Lung (tissue), 12 donors: ENCODE results near the gene TRIOBP. TPM values are rescaled to one million over a fixed set of nuclear protein-coding genes. Genes with fewer than 3 reads are reported as not detected.

ENCODE experiments used
- ATAC-seq: fragments of 200-7000 bp; cut with Tn5 transposase; one replicate; pipeline ENCODE4 v1.9.1; 2020; ENCODE audit warnings: moderate number of reproducible peaks; ENCODE audit not compliant: insufficient read depth, low FRiP score
- DNase-seq, 3 donors: peaks; one replicate each; pipeline ENCODE4 v3.0.0-alpha.2; 2013 to 2017
- H3K27ac ChIP-seq, 2 donors: one replicate each; pipeline ENCODE4 v1.5.1; 2013; ENCODE audit warnings: mild to moderate bottlenecking in 2 of 2, moderate library complexity in 2 of 2, control low read depth in 1 of 2, inconsistent platforms in 1 of 2, low read depth in 1 of 2, low read length in 1 of 2
- H3K27me3 ChIP-seq, 3 donors: one replicate each; pipeline ENCODE4 v1.5.1; 2013; ENCODE audit warnings: low read length in 2 of 3; ENCODE audit not compliant: control insufficient read depth in 3 of 3, insufficient read depth in 3 of 3
- H3K36me3 ChIP-seq, 4 donors: one replicate each; pipeline ENCODE4 v1.5.1; 2013; ENCODE audit warnings: low read length in 4 of 4, mild to moderate bottlenecking in 1 of 4, moderate library complexity in 1 of 4; ENCODE audit not compliant: control insufficient read depth in 4 of 4, insufficient read depth in 4 of 4
- H3K4me1 ChIP-seq, 5 donors: one replicate each; pipeline ENCODE4 v1.5.1; 2013; ENCODE audit warnings: low read length in 5 of 5, mild to moderate bottlenecking in 2 of 5, moderate library complexity in 1 of 5; ENCODE audit not compliant: control insufficient read depth in 5 of 5, insufficient read depth in 5 of 5
- H3K4me3 ChIP-seq: one replicate; pipeline ENCODE4 v1.5.1; 2013; ENCODE audit warnings: mild to moderate bottlenecking, control low read depth, moderate library complexity
- H3K9ac ChIP-seq, 2 donors: one replicate each; pipeline ENCODE4 v1.5.1; 2013; ENCODE audit warnings: low read length in 2 of 2, control low read depth in 1 of 2; ENCODE audit not compliant: insufficient read depth in 1 of 2
- H3K9me3 ChIP-seq, 4 donors: one replicate each; pipeline ENCODE4 v1.5.1; 2013; ENCODE audit warnings: low read length in 3 of 4, mild to moderate bottlenecking in 1 of 4, moderate library complexity in 1 of 4; ENCODE audit not compliant: control insufficient read depth in 4 of 4, insufficient read depth in 3 of 4
- CTCF ChIP-seq: IDR thresholded peaks from 2 replicates; pipeline ENCODE4 v1.5.1; 2012; ENCODE audit warnings: mild to moderate bottlenecking; ENCODE audit errors: control extremely low read depth, extremely low read depth
- WGBS, 2 donors: extraction: QIAGEN DNeasy Blood & Tissue Kit; methylation state at CpG; one replicate each; pipeline ENCODE4 v1.1.7; 2013; 5-methylcytosine and 5-hydroxymethylcytosine counted together
- polyA plus RNA-seq, 2 donors: library from polyadenylated mRNA; stranded (reverse); fragments of 200-250 nt; gene quantifications; one replicate each; pipeline ENCODE4 v1.2.1, GENCODE V29; 2013
- total RNA-seq, 2 donors: library from RNA; depleted of rRNA in 1 of 2; stranded (reverse); fragments of >200 nt in 1 of 2; gene quantifications; one replicate each; pipeline ENCODE4 v1.2.1, GENCODE V29; 2014 to 2021
- donor health status: control.
- donor health status: control.
- donor health status: Bipolar disorder and iron deficiency.
- donor health status: healthy.
- donor health status: DM: yes; HTN: yes; CAD: no.

TRIOBP gene
- total and polyA plus RNA-seq, 4 donors = 37.1 to 105 (median 85.0) TPM

- H3K9ac ChIP-seq = no peak overlapping the region
- TF ChIP-seq CTCF = no peak
- H3K4me1 ChIP-seq = peaks cover 0 to 3% (median 0%) of the 10 kb centered on the region in 5 donors
- no peak for ATAC-seq
- no peaks in the 10 kb centered on the region for H3K36me3 ChIP-seq
- no peak overlapping the region for H3K27ac ChIP-seq
- H3K4me3 ChIP-seq = no peak overlapping the region
- DNase-seq = no peak
- H3K9me3 ChIP-seq = no peaks in the 10 kb centered on the region
- 91 to 96% methylated on average over 3 of the region's 3 CpGs for WGBS, 2 donors
- no peaks in the 10 kb centered on the region for H3K27me3 ChIP-seq
Measured at GRCh38 chr22:37710675-37711074, 13.8 kb downstream of the TRIOBP start.

GRCh38 chr22:37711490-37711889 lies 14.6 kb downstream of the TRIOBP start:
- Histone ChIP-seq H3K9me3 (no peaks in the 10 kb centered on the region), H3K27me3 (no peaks in the 10 kb centered on the region), H3K36me3 (no peaks in the 10 kb centered on the region), H3K4me3 (no peak overlapping the region), H3K9ac (no peak overlapping the region), H3K4me1 (peaks cover 0 to 3% (median 0%) of the 10 kb centered on the region in 5 donors), H3K27ac (no peak overlapping the region)
- TF ChIP-seq CTCF = no peak
- DNase-seq (no peak), ATAC-seq (no peak)
- WGBS, 2 donors = 92 to 97% methylated on average over 10 of the region's 10 CpGs

- WGBS, 2 donors = 89 to 96% methylated on average over 7 of the region's 7 CpGs
- Histone ChIP-seq H3K27me3 (no peaks in the 10 kb centered on the region), H3K36me3 (no peaks in the 10 kb centered on the region), H3K9me3 (no peaks in the 10 kb centered on the region), H3K4me3 (no peak overlapping the region), H3K9ac (no peak overlapping the region), H3K4me1 (no peaks in the 10 kb centered on the region), H3K27ac (no peak overlapping the region)
- TF ChIP-seq CTCF = no peak
- ATAC-seq (no peak), DNase-seq (no peak)
Measured at GRCh38 chr22:37713761-37714160, 16.9 kb downstream of the TRIOBP start.

GRCh38 chr22:37714634-37715033 lies 17.8 kb downstream of the TRIOBP start:
- Histone ChIP-seq H3K4me3 (no peak overlapping the region), H3K27me3 (no peaks in the 10 kb centered on the region), H3K9ac (no peak overlapping the region), H3K4me1 (no peaks in the 10 kb centered on the region), H3K36me3 (no peaks in the 10 kb centered on the region), H3K9me3 (no peaks in the 10 kb centered on the region), H3K27ac (no peak overlapping the region)
- ATAC-seq (no peak), DNase-seq (no peak)
- 94 to 95% methylated on average over 2 of the region's 2 CpGs for WGBS, 2 donors
- TF ChIP-seq CTCF = no peak
